Vagina (tissue), 2 donors: Measurements from ENCODE around the gene SMARCD3.

Source experiments
- POLR2A ChIP-seq, 2 donors: fragments of 450-650 bp; IDR thresholded peaks; one replicate each; pipeline ENCODE4 v1.6.1; 2017; ENCODE audit warnings: antibody characterized with exemption in 2 of 2, mild to moderate bottlenecking in 2 of 2, moderate library complexity in 2 of 2
- TF ChIP-seq, protein P1 (sequence below), 3 experiments: fragments of 450-650 bp in 2 of 3; fragments of 200-600 bp in 1 of 3; sonication (generic) in 1 of 3; IDR thresholded peaks; one replicate each; pipeline ENCODE4 v1.5.1; 2017 to 2019; ENCODE audit warnings: antibody characterized with exemption in 3 of 3, mild to moderate bottlenecking in 2 of 3, moderate library complexity in 2 of 3

DNA sequence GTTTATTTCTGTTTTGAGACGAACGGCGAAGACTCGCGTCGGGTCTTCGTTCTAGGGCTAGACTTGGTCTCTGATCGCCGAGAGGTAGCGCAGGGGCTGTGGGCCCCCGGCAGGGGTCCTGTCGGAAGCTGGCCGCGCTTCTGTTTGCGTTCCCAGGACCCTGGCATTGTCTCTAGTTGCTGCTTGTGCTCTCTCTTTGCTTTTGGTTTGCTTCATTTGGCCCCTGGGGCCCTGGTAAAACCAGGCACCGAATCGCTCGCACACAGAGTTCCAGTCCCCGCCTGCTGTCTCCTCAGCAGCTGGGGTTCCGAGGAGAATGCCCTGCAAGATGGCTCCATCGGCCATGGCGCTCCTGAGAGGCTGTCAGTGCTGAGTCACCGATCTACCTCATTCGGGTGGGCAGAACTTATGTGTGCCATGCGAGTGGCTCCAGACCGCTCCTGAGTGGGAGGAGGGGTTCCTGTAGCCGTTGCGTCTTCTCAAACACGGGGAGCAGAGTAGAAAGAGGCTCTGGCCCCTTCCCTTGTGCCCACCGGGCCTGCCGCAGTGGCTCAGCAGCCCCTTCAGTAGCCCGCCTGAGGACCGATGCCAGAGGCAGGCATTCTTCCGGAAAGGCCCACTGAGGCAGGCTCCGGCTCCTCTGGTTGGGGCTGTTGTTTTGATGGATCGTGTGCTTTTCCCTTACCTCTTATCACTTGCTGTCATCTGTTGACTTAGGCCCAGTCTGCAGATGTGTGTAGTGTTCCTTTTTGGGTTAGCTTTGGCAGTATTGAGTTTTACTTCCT, 15.4 kb downstream of the SMARCD3 start:
- TF ChIP-seq, protein P1, sequence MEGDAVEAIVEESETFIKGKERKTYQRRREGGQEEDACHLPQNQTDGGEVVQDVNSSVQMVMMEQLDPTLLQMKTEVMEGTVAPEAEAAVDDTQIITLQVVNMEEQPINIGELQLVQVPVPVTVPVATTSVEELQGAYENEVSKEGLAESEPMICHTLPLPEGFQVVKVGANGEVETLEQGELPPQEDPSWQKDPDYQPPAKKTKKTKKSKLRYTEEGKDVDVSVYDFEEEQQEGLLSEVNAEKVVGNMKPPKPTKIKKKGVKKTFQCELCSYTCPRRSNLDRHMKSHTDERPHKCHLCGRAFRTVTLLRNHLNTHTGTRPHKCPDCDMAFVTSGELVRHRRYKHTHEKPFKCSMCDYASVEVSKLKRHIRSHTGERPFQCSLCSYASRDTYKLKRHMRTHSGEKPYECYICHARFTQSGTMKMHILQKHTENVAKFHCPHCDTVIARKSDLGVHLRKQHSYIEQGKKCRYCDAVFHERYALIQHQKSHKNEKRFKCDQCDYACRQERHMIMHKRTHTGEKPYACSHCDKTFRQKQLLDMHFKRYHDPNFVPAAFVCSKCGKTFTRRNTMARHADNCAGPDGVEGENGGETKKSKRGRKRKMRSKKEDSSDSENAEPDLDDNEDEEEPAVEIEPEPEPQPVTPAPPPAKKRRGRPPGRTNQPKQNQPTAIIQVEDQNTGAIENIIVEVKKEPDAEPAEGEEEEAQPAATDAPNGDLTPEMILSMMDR (IDR thresholded peaks at IDR 0.05): no peak
- TF ChIP-seq POLR2A (IDR thresholded peaks at IDR 0.05): no peak
